HG03575 (cell line): ENCODE measurements around the gene BRD4.

ENCODE experiments used
- ATAC-seq: cut with Tn5 transposase; IDR thresholded peaks from one replicate; pipeline ENCODE4 v1.9.1; 2021; ENCODE audit not compliant: unreplicated experiment, insufficient number of reproducible peaks, low FRiP score; ENCODE audit errors: extremely low read depth

BRD4 gene

GRCh38 chr19:15332311-15332996, at the start of gene BRD4:
Gene BRD4, minus strand, starts transcription at chr19:15332539. Its CDS starts 59,440 bp downstream, at chr19:15273099.
- no peak for ATAC-seq

- ATAC-seq, result no peak
These were observed 49.5 kb upstream of the BRD4 start for GRCh38 chr19:15381864-15382263.

GRCh38 chr19:15381429-15381828, 49.1 kb upstream of the BRD4 start:
- no peak for ATAC-seq

- ATAC-seq, result peak; percentile 21
These were observed 47.8 kb upstream of the BRD4 start for GRCh38 chr19:15379999-15380647.

- ATAC-seq, result peak; percentile 37
These were observed 47.0 kb upstream of the BRD4 start, which contains the start of gene AKAP8 for GRCh38 chr19:15379083-15379998. Gene AKAP8, minus strand, starts transcription at chr19:15379787. Its CDS starts 56 bp downstream, at chr19:15379731.

GRCh38 chr19:15378534-15379082, 46.3 kb upstream of the BRD4 start:
- ATAC-seq, result no peak

GRCh38 chr19:15374796-15375440, 42.6 kb upstream of the BRD4 start:
- ATAC-seq, result no peak

- no peak for ATAC-seq
These were observed 41.8 kb upstream of the BRD4 start for GRCh38 chr19:15374105-15374651.

GRCh38 chr19:15373644-15374043, 41.3 kb upstream of the BRD4 start:
- no peak for ATAC-seq

GRCh38 chr19:15372891-15373301, 40.6 kb upstream of the BRD4 start:
- no peak for ATAC-seq

- ATAC-seq, result no peak
These were observed 40.1 kb upstream of the BRD4 start for GRCh38 chr19:15372470-15372869.

GRCh38 chr19:15371786-15372380, 39.5 kb upstream of the BRD4 start:
- no peak for ATAC-seq

GRCh38 chr19:15371119-15371518, 38.8 kb upstream of the BRD4 start:
- ATAC-seq, result no peak

- ATAC-seq, result no peak
These were observed 37.2 kb upstream of the BRD4 start for GRCh38 chr19:15369594-15369891.

- ATAC-seq, result no peak
These were observed 36.7 kb upstream of the BRD4 start for GRCh38 chr19:15368798-15369593.

GRCh38 chr19:15368051-15368632, 35.8 kb upstream of the BRD4 start:
- ATAC-seq, result no peak

GRCh38 chr19:15367439-15367838, 35.1 kb upstream of the BRD4 start:
- ATAC-seq, result no peak
